ENCODE results near the gene PMVK. TPM values are rescaled to one million over a fixed set of nuclear protein-coding genes. Genes with fewer than 3 reads are reported as not detected.

Gene PMVK
- polyA plus RNA-seq, 1 donor from 2014 or later = 21.1 TPM

- TF ChIP-seq REST (IDR thresholded peaks at IDR 0.05; ENCODE audit: borderline replicate concordance) (peak; percentile 9), RAD21 (conservative IDR thresholded peaks at IDR 0.05) (no peak)
- Histone ChIP-seq H3K79me2 (replicated peaks; ENCODE audit: insufficient read depth, low read length) (peaks cover 26% of the 10 kb centered on the region), H4K20me1 (ENCODE audit: insufficient read depth) (no peaks in the 10 kb centered on the region), H3K27ac (ENCODE audit: low read length) (peak overlapping the region; percentile 44), H3K9me2 (ENCODE audit: insufficient read depth, low read length) (no peaks in the 10 kb centered on the region), H3K4me2 (ENCODE audit: low read length) (peak overlapping the region; percentile 87), H3K27me3 (ENCODE audit: insufficient read depth, low read depth, low read length) (no peaks in the 10 kb centered on the region), H3K9me3 (ENCODE audit: low read length) (no peaks in the 10 kb centered on the region), H2AFZ (ENCODE audit: low read depth, low read length) (peak overlapping the region; percentile 86), H3K4me3 (ENCODE audit: low read length) (peak overlapping the region; percentile 83), H3K9ac (ENCODE audit: low read length) (peak overlapping the region; percentile 60), H3K36me3 (ENCODE audit: insufficient read depth, low read length) (no peaks in the 10 kb centered on the region), H3F3A (ENCODE audit: insufficient read depth, low read length, poor library complexity, severe bottlenecking) (peaks cover 3% of the 10 kb centered on the region)
Measured at GRCh38 chr1:154975409-154976059, 39.0 kb upstream of the PMVK start.

DNA sequence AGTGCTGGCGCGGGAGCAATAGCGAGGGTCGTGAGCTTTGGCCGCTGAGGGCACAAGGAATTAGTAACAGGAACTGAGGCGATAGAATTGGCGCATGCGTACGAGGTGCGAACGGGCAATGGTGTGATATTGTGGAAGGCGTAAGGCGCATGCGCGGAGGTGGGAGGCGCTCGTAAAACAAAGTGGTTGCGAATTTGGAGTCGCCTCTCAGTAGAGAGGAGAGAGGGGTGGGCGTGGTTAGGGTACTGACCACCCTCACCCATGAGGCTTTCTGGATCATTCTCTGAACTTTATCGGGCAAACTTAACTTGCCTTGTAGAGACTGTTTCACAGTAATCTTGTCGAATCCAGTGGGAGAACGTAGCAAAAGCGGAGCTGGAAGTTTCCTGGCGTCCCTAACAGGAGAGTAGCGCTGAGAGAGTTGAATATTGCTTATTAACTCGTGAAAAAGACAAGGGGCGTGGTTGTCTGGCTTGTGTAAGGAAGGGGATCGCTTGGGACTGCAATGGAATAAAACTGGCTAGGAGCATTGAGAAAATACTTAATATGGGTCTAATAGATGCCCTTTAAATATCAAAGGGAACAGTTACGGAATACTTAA lies 38.4 kb upstream of the PMVK start:
- Histone ChIP-seq H2AFZ (ENCODE audit: low read depth, low read length) (peak overlapping the region; percentile 86), H3K79me2 (replicated peaks; ENCODE audit: insufficient read depth, low read length) (peaks cover 26% of the 10 kb centered on the region)

More for the DNA sequence above, 38.4 kb upstream of the PMVK start:
- Histone ChIP-seq H3K9me2 (ENCODE audit: insufficient read depth, low read length) (no peaks in the 10 kb centered on the region), H3K9me3 (ENCODE audit: low read length) (no peaks in the 10 kb centered on the region), H3K27me3 (ENCODE audit: insufficient read depth, low read depth, low read length) (no peaks in the 10 kb centered on the region), H3F3A (ENCODE audit: insufficient read depth, low read length, poor library complexity, severe bottlenecking) (peaks cover 3% of the 10 kb centered on the region), H3K9ac (ENCODE audit: low read length) (peak overlapping the region; percentile 60), H4K20me1 (ENCODE audit: insufficient read depth) (no peaks in the 10 kb centered on the region), H3K4me3 (ENCODE audit: low read length) (peak overlapping the region; percentile 83), H3K4me2 (ENCODE audit: low read length) (peak overlapping the region; percentile 87), H3K27ac (ENCODE audit: low read length) (peak overlapping the region; percentile 44), H3K36me3 (ENCODE audit: insufficient read depth, low read length) (no peaks in the 10 kb centered on the region)
- TF ChIP-seq CTCF (IDR thresholded peaks at IDR 0.05; ENCODE audit: poor library complexity, severe bottlenecking) (no peak), EP300 (conservative IDR thresholded peaks at IDR 0.05; ENCODE audit: poor library complexity, severe bottlenecking) (no peak), RAD21 (conservative IDR thresholded peaks at IDR 0.05) (peak; percentile 33), REST (IDR thresholded peaks at IDR 0.05; ENCODE audit: borderline replicate concordance) (peak; percentile 19), SMC3 (conservative IDR thresholded peaks at IDR 0.05; ENCODE audit: poor library complexity) (peak; percentile 63), TAF1 (IDR thresholded peaks at IDR 0.05; ENCODE audit: low read depth) (peak; percentile 49)
